Measurements from ENCODE around the gene DOCK2.

DOCK2 gene

DNA sequence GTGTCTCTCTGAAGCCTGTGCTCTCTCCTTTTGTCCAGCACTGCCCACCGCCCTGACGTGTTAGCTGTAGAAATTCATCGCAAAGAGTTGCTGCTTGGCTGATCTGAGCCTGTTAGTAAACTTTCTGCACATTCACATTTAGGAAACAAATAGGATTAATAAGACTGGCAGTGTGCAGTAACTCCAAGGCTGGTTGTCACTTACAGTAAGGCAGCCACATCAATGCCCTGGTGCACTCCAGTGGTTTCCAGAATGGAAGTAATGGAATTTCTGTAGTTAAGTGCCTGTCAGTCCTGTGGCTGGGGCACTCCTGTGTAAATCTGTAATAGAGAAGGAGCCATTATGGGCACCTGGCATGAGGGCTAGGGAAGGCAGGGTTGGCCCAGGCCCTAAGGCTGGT, 70.6 kb downstream of the DOCK2 start:
- Histone ChIP-seq H3K4me1 (ENCODE audit: control insufficient read depth in 1 of 2, insufficient read depth in 1 of 2, low read depth in 1 of 2, low read length in 1 of 2) (no peaks in the 10 kb centered on the region), H3K27me3 (no peaks in the 10 kb centered on the region), H3K27ac (no peak overlapping the region), H3K36me3 (peaks cover 100% of the 10 kb centered on the region), H3K4me3 (ENCODE audit: low read depth in 1 of 2, low read length in 1 of 2) (no peak overlapping the region), H3K9me3 (no peaks in the 10 kb centered on the region)
- TF ChIP-seq CTCF (IDR thresholded peaks at IDR 0.05): no peak

- TF ChIP-seq CTCF (IDR thresholded peaks at IDR 0.05): no peak
- Histone ChIP-seq H3K27me3 (no peaks in the 10 kb centered on the region), H3K36me3 (peaks cover 100% of the 10 kb centered on the region), H3K4me3 (ENCODE audit: low read depth in 1 of 2, low read length in 1 of 2) (no peak overlapping the region), H3K27ac (no peak overlapping the region), H3K4me1 (ENCODE audit: control insufficient read depth in 1 of 2, insufficient read depth in 1 of 2, low read depth in 1 of 2, low read length in 1 of 2) (peaks cover 0 to under 1% of the 10 kb centered on the region in 2 experiments), H3K9me3 (no peaks in the 10 kb centered on the region)
These were observed 73.6 kb downstream of the DOCK2 start for GRCh38 chr5:169710675-169711074.

DNA sequence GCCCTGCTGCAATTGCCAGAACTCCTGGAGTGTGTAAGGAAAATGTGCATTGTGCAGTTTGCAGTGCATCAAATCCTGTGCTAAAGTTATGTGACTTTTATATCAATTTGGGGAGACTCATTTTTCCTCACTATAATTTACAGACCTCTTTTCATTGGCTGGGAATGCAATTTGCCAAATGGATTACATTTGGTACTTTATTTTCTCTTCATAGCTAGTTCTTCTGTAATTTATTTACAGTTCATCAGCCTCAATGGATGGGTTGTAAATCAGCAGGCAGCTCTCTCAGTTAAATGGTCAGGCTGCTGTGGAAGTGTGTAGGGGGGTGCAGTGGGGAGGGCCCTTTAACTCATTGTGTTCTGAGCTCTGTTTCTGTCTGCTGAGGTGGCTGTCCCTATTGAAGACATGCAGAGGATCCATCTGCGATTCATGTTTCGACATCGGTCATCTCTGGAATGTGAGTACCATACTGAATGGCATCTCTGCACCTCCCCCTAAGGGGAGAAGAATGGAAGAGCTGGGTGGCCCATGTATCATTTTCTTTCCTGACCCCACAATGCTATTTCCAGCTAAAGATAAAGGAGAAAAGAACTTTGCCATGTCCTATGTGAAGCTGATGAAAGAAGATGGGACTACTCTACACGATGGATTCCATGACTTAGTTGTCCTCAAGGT, 74.6 kb downstream of the DOCK2 start:
- peaks cover 100% of the 10 kb centered on the region for H3K36me3 ChIP-seq
- no peak overlapping the region for H3K27ac ChIP-seq
- no peak overlapping the region for H3K4me3 ChIP-seq (ENCODE audit: low read depth in 1 of 2, low read length in 1 of 2)
- peaks cover 10 to 11% of the 10 kb centered on the region in 2 experiments for H3K4me1 ChIP-seq (ENCODE audit: control insufficient read depth in 1 of 2, insufficient read depth in 1 of 2, low read depth in 1 of 2, low read length in 1 of 2)
- H3K9me3 ChIP-seq: no peaks in the 10 kb centered on the region
- TF ChIP-seq CTCF (IDR thresholded peaks at IDR 0.05): no peak
- no peaks in the 10 kb centered on the region for H3K27me3 ChIP-seq

DNA sequence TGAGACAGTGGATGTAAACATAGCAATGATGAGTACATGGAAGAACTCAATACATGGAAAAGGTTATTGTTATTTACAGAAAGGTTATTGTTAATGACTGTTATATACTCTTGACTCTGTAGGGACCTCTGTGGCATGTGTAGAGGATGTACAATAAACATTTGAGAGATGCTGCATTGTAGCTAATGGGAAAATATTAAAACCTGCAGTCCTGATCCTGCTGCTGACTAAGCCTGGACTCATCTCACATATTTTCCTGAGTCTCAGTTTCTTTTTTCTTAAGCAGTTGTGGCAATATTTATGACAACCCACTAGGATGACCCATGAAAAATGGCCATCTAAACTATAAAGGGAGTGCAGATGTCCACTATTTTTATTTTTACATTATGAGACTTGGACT, 75.4 kb downstream of the DOCK2 start:
- H3K4me1 ChIP-seq (ENCODE audit: control insufficient read depth in 1 of 2, insufficient read depth in 1 of 2, low read depth in 1 of 2, low read length in 1 of 2): peaks cover 17 to 18% of the 10 kb centered on the region in 2 experiments
- no peak overlapping the region for H3K27ac ChIP-seq
- no peaks in the 10 kb centered on the region for H3K27me3 ChIP-seq
- H3K36me3 ChIP-seq: peaks cover 100% of the 10 kb centered on the region
- H3K9me3 ChIP-seq: no peaks in the 10 kb centered on the region
- no peak overlapping the region for H3K4me3 ChIP-seq (ENCODE audit: low read depth in 1 of 2, low read length in 1 of 2)
- TF ChIP-seq CTCF (IDR thresholded peaks at IDR 0.05): no peak

- peaks cover 99% of the 10 kb centered on the region for H3K36me3 ChIP-seq
- TF ChIP-seq CTCF (IDR thresholded peaks at IDR 0.05): no peak
- no peaks in the 10 kb centered on the region for H3K27me3 ChIP-seq
- no peak overlapping the region for H3K4me3 ChIP-seq (ENCODE audit: low read depth in 1 of 2, low read length in 1 of 2)
- no peaks in the 10 kb centered on the region for H3K9me3 ChIP-seq
- peaks cover 35% of the 10 kb centered on the region in 2 experiments for H3K4me1 ChIP-seq (ENCODE audit: control insufficient read depth in 1 of 2, insufficient read depth in 1 of 2, low read depth in 1 of 2, low read length in 1 of 2)
- peak overlapping the region; percentile 82 for H3K27ac ChIP-seq
These were observed 79.2 kb downstream of the DOCK2 start for GRCh38 chr5:169716287-169716686.
